K562 (cell line): Measurements from ENCODE around the gene LINGO4. TPM values are rescaled to one million over a fixed set of nuclear protein-coding genes. Genes with fewer than 3 reads are reported as not detected.

Source experiments
- ATAC-seq: fragments of 200-7000 bp; cut with Tn5 transposase; 3 replicates; pipeline ENCODE4 v1.9.1; 2020; ENCODE audit warnings: moderate library complexity
- BruUV-seq: library from RNA; stranded (reverse); fragments of 400-500 nt; replicated peaks from 2 replicates; lab custom pipeline; 2021; lab: Mats Ljungman, UMichigan
- CTCF ChIA-PET: fragments of 300-600 bp; formaldehyde crosslinking; extraction: SDS; loops from one replicate; lab custom pipeline; 2021; ENCODE audit warnings: low intra/inter-chr PET ratio; lab: Yijun Ruan, JAX
- POLR2A ChIA-PET: fragments of 300-600, 350-650 bp; sonication (Branson Sonifier 250); formaldehyde crosslinking; extraction: SDS; loops from one replicate; lab custom pipeline; 2021; ENCODE audit warnings: antibody characterized with exemption, inconsistent platforms; lab: Yijun Ruan, JAX
- DNase-seq, 4 experiments: peaks; one replicate each; pipeline versions ENCODE4 v3.0.0 to v3.0.0-alpha.2; 2011 to 2018; ENCODE audit warnings: low spot score in 3 of 4, mixed read lengths in 3 of 4; ENCODE audit errors: extremely low read depth in 1 of 4
- FAIRE-seq: peaks from 2 replicates; lab custom pipeline; 2011; peaks lifted over from hg19 to GRCh38; lab: Jason Lieb, UNC
- H2AFZ ChIP-seq: 2 replicates; pipeline ENCODE4 v1.6.0; 2011; ENCODE audit warnings: low read depth, low read length, control low read depth, inconsistent platforms
- H3K27ac ChIP-seq: fragments of 200-600 bp; 3 replicates; pipeline ENCODE4 v1.8.0; 2011; ENCODE audit warnings: low read depth, mild to moderate bottlenecking, control low read depth, inconsistent platforms, low read length, moderate library complexity, mixed read lengths; ENCODE audit errors: extremely low read depth
- H3K27me3 ChIP-seq, 2 experiments: fragments of 300-600 bp in 1 of 2; 2 replicates in 1 of 2; 3 replicates in 1 of 2; pipeline versions ENCODE4 v1.6.0 to v1.8.0; 2011; ENCODE audit warnings: inconsistent platforms in 2 of 2, low read length in 2 of 2, mild to moderate bottlenecking in 1 of 2, mixed read lengths in 1 of 2, moderate library complexity in 1 of 2; ENCODE audit not compliant: control insufficient read depth in 2 of 2, insufficient read depth in 2 of 2
- H3K36me3 ChIP-seq: fragments of 300-600 bp; 3 replicates; pipeline ENCODE4 v1.8.0; 2011; ENCODE audit warnings: mild to moderate bottlenecking, low read length, inconsistent platforms; ENCODE audit not compliant: control insufficient read depth, insufficient read depth
- H3K4me1 ChIP-seq, 2 experiments: fragments of 200-600 bp in 1 of 2; replicated peaks in 1 of 2; 2 replicates in 1 of 2; 3 replicates in 1 of 2; pipeline versions ENCODE4 v1.5.1 to v1.8.0; 2011; ENCODE audit warnings: inconsistent platforms in 2 of 2, low read length in 2 of 2, mild to moderate bottlenecking in 1 of 2, mixed read lengths in 1 of 2, moderate library complexity in 1 of 2; ENCODE audit not compliant: control insufficient read depth in 2 of 2, insufficient read depth in 2 of 2
- H3K4me2 ChIP-seq: 2 replicates; pipeline ENCODE4 v1.6.1; 2011; ENCODE audit warnings: low read length, control low read depth, inconsistent platforms, mixed read lengths; ENCODE audit not compliant: insufficient read depth
- H3K4me3 ChIP-seq: fragments of 200-600 bp; sonication (generic), shearing (Covaris generic); 2 replicates; pipeline ENCODE4 v1.5.1; 2016; ENCODE audit warnings: control low read depth, inconsistent platforms
- H3K79me2 ChIP-seq: fragments of 200-600 bp; 3 replicates; pipeline ENCODE4 v1.8.0; 2011; ENCODE audit warnings: low read length, inconsistent platforms; ENCODE audit not compliant: control insufficient read depth, insufficient read depth
- H3K9ac ChIP-seq, 2 experiments: 2 replicates each; pipeline versions ENCODE4 v1.6.0 to v1.6.1; 2011; ENCODE audit warnings: low read depth in 2 of 2, low read length in 2 of 2, control low read depth in 1 of 2, inconsistent platforms in 1 of 2, mild to moderate bottlenecking in 1 of 2, mixed read lengths in 1 of 2; ENCODE audit not compliant: insufficient read depth in 1 of 2
- H3K9me1 ChIP-seq: one replicate; pipeline ENCODE4 v1.6.0; 2011; ENCODE audit warnings: inconsistent platforms, mild to moderate bottlenecking, low read length, moderate library complexity; ENCODE audit not compliant: control insufficient read depth, insufficient read depth
- H3K9me3 ChIP-seq: replicated peaks from 2 replicates; pipeline ENCODE4 v1.5.1; 2011; ENCODE audit warnings: low read depth, low read length, inconsistent platforms; ENCODE audit not compliant: control insufficient read depth, insufficient read depth
- H4K20me1 ChIP-seq: replicated peaks from 2 replicates; pipeline ENCODE4 v1.6.1; 2011; ENCODE audit warnings: low read length, inconsistent platforms, mixed read lengths; ENCODE audit not compliant: control insufficient read depth, insufficient read depth
- EWSR1 ChIP-seq: fragments of 450-650 bp; IDR thresholded peaks from 2 replicates; pipeline ENCODE4 v1.6.1; 2018; ENCODE audit warnings: borderline replicate concordance, mild to moderate bottlenecking, low read depth, moderate library complexity; ENCODE audit not compliant: partially characterized antibody
- FOXK1 ChIP-seq: sonication (generic); formaldehyde crosslinking; IDR thresholded peaks from 2 replicates; pipeline ENCODE4 v1.8.0; 2022; ENCODE audit warnings: missing genetic modification reagents, mild to moderate bottlenecking, borderline replicate concordance
- NR2C1 ChIP-seq, 2 experiments: fragments of 450-650 bp; IDR thresholded peaks; 2 replicates each; pipeline ENCODE4 v1.6.1; 2017; ENCODE audit warnings: mild to moderate bottlenecking in 2 of 2, antibody characterized with exemption in 1 of 2, inconsistent platforms in 1 of 2, missing compliant biosample characterization in 1 of 2, missing genetic modification characterization in 1 of 2
- NR2C2 ChIP-seq, 2 experiments: fragments of 200-800 bp in 1 of 2; sonication (Bioruptor generic) in 1 of 2; sonication (generic) in 1 of 2; formaldehyde crosslinking in 1 of 2; IDR thresholded peaks; 2 replicates each; pipeline versions ENCODE4 v1.6.1 to v1.8.0; 2016 to 2022; ENCODE audit warnings: mild to moderate bottlenecking in 1 of 2, missing compliant biosample characterization in 1 of 2, missing genetic modification characterization in 1 of 2, missing genetic modification reagents in 1 of 2
- RBM15 ChIP-seq: fragments of 200-400 bp; formaldehyde crosslinking; IDR thresholded peaks from 2 replicates; pipeline ENCODE4 v1.6.1; 2018; ENCODE audit warnings: mild to moderate bottlenecking, low read length, moderate library complexity; ENCODE audit not compliant: insufficient read depth
- ZFX ChIP-seq: sonication (generic); formaldehyde crosslinking; IDR thresholded peaks from 2 replicates; pipeline ENCODE4 v1.8.0; 2022; ENCODE audit warnings: mild to moderate bottlenecking, missing genetic modification reagents, moderate library complexity
- WGBS: fragments of 100-300 bp; shearing (Covaris generic); methylation state at CpG from one replicate; pipeline ENCODE4 v1.1.6; 2016; ENCODE audit warnings: low coverage, mixed read lengths; ENCODE audit not compliant: insufficient coverage; ENCODE audit errors: missing lambda C conversion rate; 5-methylcytosine and 5-hydroxymethylcytosine counted together
- in situ Hi-C: fragments of 300-500 bp; cut with MboI; formaldehyde crosslinking; loops from 4 replicates; pipeline ENCODE4 v1.15.0; 2018; ENCODE audit warnings: inconsistent platforms, mixed read lengths
- intact Hi-C: fragments of 100-400 bp; cut with micrococcal nuclease; formaldehyde crosslinking; loops from 2 replicates; pipeline ENCODE4 v1.14.2; 2022
- polyA plus RNA-seq, 8 experiments: library from polyadenylated mRNA; depleted of rRNA in 4 of 8; stranded (reverse) in 5 of 8; unstranded in 3 of 8; fragments of >200 nt; fragmentation: Nextera tagmentation in 2 of 8; fragmentation: Illumina TruSeq in 1 of 8; extraction: Ambion mirVana in 2 of 8; extraction: Trizol in 1 of 8; gene quantifications; 2 replicates each; pipeline versions ENCODE4 v1.2.1 to v1.2.3, GENCODE V29; 2011 to 2014; ENCODE audit warnings: inconsistent platforms in 1 of 8, missing spikeins in 1 of 8
- total RNA-seq, 7 experiments: library from RNA; depleted of rRNA in 6 of 7; stranded (reverse); fragments of >200 nt in 6 of 7; fragmentation: Illumina TruSeq in 2 of 7; extraction: Trizol in 2 of 7; gene quantifications; 2 replicates each; pipeline versions ENCODE4 v1.2.1 to v1.2.3, GENCODE V29; 2011 to 2021; ENCODE audit warnings: low replicate concordance in 1 of 7
- TF ChIP-seq, protein P1 (sequence below), 2 experiments: fragments of 450-650 bp; conservative IDR thresholded peaks; 2 replicates each; pipeline ENCODE4 v1.6.1; 2017; ENCODE audit warnings: mild to moderate bottlenecking in 2 of 2, moderate library complexity in 2 of 2
- TF ChIP-seq, protein P2 (sequence below): fragments of 250-450 bp; sonication (Bioruptor Pico); IDR thresholded peaks from 2 replicates; pipeline ENCODE4 v1.4.0; 2020; ENCODE audit warnings: mild to moderate bottlenecking, moderate library complexity, borderline replicate concordance
- TF ChIP-seq, protein P3 (sequence below): fragments of 450-650 bp; formaldehyde crosslinking; IDR thresholded peaks from 2 replicates; pipeline ENCODE4 v1.4.0; 2020; ENCODE audit warnings: mild to moderate bottlenecking, moderate library complexity

Gene LINGO4
- total and polyA plus RNA-seq, 9 of the 15 experiments (the other 6 are each of a cell fraction or from before 2014, with no cell fraction given) = not detected

DNA sequence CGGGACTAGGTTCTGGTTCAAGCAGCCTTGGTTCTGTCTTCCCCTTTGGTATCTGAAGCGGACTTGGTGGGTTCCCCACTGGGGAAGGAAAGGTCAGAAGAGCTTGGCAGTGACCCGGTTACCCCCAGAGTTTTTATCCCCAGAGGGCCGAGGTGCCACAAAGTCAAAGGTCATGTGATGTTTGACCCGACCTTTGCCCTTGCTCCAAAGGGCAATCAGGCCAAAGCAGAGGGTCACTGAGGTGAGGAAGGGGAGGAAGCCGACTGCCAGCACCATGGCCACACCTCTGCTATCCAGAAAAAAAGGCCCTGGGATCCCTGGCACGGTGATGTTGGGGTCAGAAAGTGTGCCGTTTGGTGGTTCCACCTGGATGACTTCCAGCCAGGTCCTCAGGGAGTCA, 4.4 kb downstream of the LINGO4 start:
- Histone ChIP-seq H3K9ac (no peak overlapping the region), H3K27ac (no peak overlapping the region), H3K4me1 (peaks cover 0 to 8% of the 10 kb centered on the region in 2 experiments; a peak in 1 of 5 replicates), H3K36me3 (no peaks in the 10 kb centered on the region), H4K20me1 (peaks cover 19% of the 10 kb centered on the region), H3K9me3 (no peaks in the 10 kb centered on the region), H2AFZ (no peak overlapping the region), H3K27me3 (peaks cover 44 to 74% of the 10 kb centered on the region in 2 experiments), H3K4me2 (no peak overlapping the region), H3K79me2 (no peaks in the 10 kb centered on the region), H3K4me3 (no peak overlapping the region), H3K9me1 (no peaks in the 10 kb centered on the region)
- no peak for TF ChIP-seq NR2C2 (CRISPR knock-in tag; IDR thresholded peaks at IDR 0.05)
- TF ChIP-seq NR2C2 (tag; IDR thresholded peaks at IDR 0.05) = peak; percentile 64
- no peak for TF ChIP-seq FOXK1 (CRISPR knock-in tag)
- no peak for TF ChIP-seq RBM15
- TF ChIP-seq NR2C1 (IDR thresholded peaks at IDR 0.05) = peak; percentile 47
- TF ChIP-seq NR2C1 (tag; IDR thresholded peaks at IDR 0.05) = peak; percentile 59; the same call in 1 of the 2 replicates
- TF ChIP-seq, protein P1, sequence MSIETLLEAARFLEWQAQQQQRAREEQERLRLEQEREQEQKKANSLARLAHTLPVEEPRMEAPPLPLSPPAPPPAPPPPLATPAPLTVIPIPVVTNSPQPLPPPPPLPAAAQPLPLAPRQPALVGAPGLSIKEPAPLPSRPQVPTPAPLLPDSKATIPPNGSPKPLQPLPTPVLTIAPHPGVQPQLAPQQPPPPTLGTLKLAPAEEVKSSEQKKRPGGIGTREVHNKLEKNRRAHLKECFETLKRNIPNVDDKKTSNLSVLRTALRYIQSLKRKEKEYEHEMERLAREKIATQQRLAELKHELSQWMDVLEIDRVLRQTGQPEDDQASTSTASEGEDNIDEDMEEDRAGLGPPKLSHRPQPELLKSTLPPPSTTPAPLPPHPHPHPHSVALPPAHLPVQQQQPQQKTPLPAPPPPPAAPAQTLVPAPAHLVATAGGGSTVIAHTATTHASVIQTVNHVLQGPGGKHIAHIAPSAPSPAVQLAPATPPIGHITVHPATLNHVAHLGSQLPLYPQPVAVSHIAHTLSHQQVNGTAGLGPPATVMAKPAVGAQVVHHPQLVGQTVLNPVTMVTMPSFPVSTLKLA (conservative IDR thresholded peaks at IDR 0.05) = no peak
- no peak for TF ChIP-seq EWSR1
- no peak for TF ChIP-seq ZFX (CRISPR knock-in tag)
- TF ChIP-seq, protein P2, sequence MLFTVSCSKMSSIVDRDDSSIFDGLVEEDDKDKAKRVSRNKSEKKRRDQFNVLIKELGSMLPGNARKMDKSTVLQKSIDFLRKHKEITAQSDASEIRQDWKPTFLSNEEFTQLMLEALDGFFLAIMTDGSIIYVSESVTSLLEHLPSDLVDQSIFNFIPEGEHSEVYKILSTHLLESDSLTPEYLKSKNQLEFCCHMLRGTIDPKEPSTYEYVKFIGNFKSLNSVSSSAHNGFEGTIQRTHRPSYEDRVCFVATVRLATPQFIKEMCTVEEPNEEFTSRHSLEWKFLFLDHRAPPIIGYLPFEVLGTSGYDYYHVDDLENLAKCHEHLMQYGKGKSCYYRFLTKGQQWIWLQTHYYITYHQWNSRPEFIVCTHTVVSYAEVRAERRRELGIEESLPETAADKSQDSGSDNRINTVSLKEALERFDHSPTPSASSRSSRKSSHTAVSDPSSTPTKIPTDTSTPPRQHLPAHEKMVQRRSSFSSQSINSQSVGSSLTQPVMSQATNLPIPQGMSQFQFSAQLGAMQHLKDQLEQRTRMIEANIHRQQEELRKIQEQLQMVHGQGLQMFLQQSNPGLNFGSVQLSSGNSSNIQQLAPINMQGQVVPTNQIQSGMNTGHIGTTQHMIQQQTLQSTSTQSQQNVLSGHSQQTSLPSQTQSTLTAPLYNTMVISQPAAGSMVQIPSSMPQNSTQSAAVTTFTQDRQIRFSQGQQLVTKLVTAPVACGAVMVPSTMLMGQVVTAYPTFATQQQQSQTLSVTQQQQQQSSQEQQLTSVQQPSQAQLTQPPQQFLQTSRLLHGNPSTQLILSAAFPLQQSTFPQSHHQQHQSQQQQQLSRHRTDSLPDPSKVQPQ (CRISPR knock-in tag) = no peak
- TF ChIP-seq, protein P3, sequence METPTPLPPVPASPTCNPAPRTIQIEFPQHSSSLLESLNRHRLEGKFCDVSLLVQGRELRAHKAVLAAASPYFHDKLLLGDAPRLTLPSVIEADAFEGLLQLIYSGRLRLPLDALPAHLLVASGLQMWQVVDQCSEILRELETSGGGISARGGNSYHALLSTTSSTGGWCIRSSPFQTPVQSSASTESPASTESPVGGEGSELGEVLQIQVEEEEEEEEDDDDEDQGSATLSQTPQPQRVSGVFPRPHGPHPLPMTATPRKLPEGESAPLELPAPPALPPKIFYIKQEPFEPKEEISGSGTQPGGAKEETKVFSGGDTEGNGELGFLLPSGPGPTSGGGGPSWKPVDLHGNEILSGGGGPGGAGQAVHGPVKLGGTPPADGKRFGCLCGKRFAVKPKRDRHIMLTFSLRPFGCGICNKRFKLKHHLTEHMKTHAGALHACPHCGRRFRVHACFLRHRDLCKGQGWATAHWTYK = no peak
- BruUV-seq = no TSS peak
- 3% methylated on average over 7 of the region's 8 CpGs for WGBS
- intact Hi-C loops (no loop called here), in situ Hi-C loops (no loop called here)
- ATAC-seq = no peak
- FAIRE-seq = no peak
- ChIA-PET CTCF (no interaction called here), POLR2A (interaction anchor here (0.6 to 1.1 kb wide), 3 partner anchors 24 to 60 kb away, joined by 3 to 4 read pairs (median 3); no protein-coding TSS in a partner anchor)
- no peak for DNase-seq
